HG03095 (cell line): ENCODE data around the gene CDCA7.
"Not testable (repeated sequence)": the region's sequence is repeated elsewhere in the genome, so short reads cannot be mapped to it uniquely, and the experiment has no call there.

Source experiments
- ATAC-seq: cut with Tn5 transposase; IDR thresholded peaks from one replicate; pipeline ENCODE4 v1.9.1; 2021; ENCODE audit warnings: moderate library complexity; ENCODE audit not compliant: unreplicated experiment

CDCA7 gene

DNA sequence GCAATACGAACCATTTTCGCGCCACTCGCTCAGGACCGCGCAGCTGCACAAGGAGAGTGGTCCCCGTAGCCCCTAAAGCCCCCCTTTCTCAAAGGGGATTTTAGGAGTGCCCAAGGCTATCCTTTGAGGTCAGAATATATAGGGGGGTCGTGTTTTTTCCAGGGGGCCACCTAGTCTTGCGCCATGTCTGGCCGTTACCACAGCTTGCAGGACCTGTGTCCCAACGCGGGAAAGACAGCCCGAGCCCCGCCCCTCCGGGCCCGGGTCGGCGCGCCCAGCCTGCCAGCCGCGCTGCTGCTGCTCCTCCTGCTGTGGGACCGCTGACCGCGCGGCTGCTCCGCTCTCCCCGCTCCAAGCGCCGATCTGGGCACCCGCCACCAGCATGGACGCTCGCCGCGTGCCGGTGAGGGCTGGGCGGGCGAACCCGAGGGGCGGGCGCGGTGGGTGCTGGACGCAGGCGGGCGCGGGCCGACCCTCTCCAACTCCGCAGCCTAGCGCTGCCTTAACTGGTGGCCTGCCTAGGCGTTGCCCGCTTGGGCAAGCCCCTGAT, at the start of gene CDCA7:
Gene CDCA7, plus strand, starts transcription at position 291 of the 550 bp plus-strand sequence. Its CDS starts 92 bp downstream, at position 383.
- ATAC-seq: peak; percentile 55

DNA sequence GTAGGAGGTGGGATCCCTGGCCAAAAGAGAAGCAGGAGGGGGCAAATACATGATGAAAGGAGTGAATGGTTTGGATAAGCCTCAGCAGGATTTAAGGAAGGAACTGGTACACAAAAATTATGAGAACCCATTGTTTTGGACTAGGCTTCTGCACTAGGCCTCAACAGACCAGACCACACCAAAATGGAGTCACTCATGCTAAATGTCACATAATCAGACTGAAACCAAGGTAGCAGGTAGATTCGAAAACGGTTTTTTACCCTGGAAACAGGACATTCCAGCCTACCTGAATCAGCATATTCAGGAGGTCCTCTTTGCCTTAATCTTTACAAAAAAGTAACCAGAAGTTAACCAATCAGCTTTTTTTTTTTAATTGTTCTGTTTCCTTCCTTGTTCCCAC, 49.4 kb upstream of the CDCA7 start:
- no peak for ATAC-seq

DNA sequence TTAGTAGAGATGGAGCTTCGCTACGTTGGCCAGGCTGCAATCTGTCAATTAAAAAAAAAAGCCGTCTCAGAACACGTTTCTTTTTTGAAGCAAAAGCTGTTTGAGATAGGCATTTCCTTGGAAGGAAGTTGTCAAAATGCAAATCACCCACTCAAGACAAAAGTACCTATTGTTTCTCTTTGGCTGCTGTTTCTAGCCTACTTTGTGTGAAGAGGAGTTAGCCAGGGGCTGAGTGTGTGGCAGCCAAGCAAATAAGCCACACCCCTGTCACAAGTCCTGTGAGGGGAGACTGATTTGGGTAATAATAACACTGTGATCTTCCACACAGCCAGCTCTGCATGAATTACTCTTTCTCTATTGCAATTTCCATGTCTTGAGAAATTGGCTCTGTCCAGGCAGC, 47.4 kb upstream of the CDCA7 start:
- peak; percentile 72 for ATAC-seq

DNA sequence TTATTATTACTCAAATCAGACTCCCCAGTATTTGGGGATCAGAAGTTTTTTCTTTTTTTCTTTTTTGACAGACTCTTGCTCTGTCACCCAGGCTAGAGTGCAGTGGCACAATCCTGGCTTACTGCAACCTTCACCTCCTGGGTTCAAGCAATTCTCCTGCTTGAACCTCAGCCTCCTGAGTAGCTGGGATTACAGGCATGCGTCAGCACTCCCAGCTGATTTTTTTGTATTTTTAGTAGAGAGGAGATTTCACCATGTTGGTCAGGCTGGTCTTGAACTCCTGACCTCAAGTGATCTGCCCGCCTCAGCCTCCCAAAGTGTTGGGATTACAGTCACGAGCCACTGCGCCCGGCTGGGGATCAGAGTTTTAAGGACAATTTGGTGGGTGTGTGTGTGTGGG, 45.3 kb upstream of the CDCA7 start:
- ATAC-seq: not testable (repeated sequence)

DNA sequence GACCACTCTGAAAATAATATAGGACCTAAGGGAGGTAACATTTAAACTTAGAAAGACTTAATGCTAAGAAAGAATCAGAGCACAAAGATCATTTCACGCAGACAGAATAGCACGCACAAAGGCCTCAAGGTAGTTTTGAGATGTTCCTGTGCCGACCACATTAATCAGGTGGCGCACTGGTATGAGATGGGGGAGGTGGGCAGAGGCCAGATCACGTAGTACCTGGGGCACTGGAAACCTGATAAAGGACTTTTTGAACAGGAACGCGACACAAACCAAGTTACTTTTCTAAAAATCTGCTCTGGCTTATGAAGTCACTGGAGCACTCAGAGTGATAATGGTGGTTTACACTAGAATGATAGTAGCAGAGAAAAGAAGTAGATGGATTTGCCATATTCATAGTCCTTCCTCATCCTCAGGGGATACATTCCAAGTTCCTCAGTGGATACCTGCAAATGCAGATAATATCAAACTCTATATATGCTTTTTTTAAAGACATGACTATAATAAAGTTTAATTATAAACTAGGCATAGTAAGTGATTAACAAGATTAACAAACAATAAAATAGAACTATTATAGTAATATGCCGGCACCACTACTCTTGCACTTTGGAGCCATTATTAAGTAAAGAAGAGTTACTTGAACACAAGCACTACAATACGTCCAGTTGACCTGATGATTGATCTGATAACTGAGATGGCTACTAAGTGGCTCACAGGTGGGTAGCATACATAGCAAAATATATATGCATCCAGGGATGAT, 42.6 kb upstream of the CDCA7 start:
- no peak for ATAC-seq

DNA sequence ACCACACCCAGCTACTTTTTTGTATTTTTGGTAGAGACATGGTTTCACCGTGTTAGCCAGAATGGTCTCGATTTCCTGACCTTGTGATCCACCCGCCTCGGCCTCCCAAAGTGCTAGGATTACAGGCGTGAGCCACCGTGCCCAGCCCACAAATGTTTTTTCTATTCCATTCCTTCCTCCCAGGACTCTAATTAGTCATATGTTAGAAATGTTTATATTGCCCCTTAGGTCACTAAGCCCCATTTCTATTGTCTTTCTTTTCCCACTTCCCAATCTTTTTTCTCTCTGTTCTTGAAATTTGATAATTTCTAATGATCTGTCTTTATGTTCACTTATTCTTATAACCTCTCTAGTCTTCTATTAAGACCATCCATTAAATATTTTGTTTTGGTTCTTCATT, 31.3 kb upstream of the CDCA7 start:
- no peak for ATAC-seq

DNA sequence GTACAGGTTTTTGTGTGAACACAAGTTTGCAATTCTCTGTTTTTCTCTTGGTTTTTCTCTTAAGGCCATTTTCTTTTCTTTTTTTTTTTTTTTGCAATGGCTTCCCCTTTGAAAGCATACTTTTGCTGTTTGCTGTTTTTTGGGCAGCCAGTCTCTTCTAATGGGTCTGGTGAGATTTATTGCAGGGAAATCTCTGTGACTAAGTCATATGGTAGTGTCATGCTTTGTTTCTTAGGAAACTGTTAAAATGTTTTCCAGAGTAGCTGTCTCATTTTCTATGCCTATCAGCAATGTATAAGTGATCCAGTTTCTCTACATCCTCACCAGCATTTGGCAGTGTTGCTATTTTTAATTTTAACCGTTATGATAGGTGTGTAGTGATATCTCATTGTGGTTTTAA, 27.9 kb upstream of the CDCA7 start:
- ATAC-seq: no peak

DNA sequence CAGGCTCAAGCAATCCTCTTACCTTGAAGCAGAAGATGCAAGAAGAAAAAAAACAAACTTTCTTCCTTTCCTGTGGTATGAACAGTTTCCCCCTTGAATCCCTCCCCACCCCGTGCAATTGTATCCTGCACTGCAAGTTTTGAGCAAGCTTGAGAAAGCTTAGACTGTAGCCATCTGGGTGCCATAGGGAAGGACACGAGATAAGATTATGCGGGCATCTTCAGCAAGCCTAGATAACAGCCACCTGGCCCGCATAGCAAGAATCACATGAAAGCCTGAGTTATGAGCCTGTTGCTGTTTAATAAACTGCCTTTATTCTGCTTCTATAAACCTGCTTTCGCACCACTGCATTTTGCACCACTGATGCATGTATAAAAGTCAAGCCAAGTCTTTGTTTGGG, 27.3 kb upstream of the CDCA7 start:
- ATAC-seq: no peak

DNA sequence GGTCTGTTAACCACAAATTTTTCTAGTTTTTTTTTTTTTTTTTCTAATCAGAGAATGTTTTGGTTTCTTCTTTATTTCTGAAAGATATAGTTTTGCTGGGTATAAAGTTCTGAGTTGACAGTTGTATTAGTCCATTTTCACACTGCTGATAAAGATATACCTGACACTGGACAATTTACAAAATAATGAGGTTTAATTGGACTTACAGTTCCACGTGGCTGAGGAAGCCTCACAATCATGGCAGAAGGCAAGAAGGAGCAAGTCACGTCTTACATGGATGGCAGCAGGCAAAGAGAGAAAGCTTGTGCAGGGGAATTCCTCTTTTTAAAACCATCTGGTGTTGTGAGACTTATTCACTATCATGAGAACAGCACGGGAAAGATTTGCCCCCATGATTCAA, 21.7 kb upstream of the CDCA7 start:
- not testable (repeated sequence) for ATAC-seq

DNA sequence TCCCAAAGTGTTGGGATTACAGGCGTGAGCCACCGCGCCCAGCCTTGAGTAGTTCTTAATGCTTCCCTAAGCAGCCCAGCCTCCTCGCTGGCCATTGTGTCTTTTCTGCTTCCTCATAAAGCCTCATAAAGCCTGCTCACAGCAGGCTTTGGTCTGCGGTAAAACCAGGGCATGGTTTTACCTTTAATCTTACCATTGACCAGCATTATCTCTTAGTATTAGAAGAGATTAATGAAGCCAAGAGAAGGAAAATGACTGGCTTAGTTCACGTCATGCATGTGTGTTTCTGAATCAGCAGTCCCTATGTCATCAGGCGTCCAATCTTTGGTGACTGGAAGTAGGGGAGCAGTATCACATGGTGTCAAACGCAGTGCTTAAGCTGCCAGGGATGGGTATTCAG, 14.9 kb upstream of the CDCA7 start:
- no peak for ATAC-seq

DNA sequence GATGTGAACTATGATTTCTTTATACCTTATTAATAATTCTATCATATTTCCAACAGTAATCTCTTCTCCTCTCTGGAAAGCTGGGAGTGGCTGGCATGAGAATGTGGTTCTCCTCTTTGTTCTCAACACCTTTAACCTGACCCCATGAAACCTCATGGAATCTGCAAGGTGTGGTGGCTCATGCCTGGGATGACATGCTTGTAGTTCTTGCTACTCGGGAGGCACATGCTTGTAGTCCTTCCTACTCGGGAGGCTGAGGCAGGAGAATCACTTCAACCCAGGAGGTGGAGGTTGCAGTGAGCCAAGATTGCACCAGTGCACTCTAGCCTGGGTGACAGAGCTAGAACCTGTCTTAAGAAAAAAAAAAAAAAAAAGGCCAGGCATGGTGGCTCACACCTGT, 10.8 kb upstream of the CDCA7 start:
- no peak for ATAC-seq

DNA sequence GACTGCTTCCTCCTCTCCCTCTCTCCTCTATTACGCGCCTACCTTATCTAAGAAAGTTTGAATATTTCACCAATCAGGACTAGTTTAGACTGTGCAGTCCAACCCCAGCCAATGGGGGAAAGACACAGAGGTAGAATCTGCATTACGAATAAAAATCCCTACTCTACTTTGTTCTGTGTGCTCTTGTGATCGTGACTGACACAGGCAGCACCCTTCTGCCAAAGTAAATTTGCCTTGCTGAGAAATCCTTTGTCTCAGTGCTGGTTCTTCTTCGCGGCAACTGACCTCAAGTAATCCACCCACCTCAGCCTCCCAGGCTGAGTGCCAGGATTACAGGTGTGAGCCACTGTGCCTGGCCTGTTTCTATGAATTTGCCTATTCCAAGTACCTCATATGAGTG, 8.6 kb upstream of the CDCA7 start:
- no peak for ATAC-seq

DNA sequence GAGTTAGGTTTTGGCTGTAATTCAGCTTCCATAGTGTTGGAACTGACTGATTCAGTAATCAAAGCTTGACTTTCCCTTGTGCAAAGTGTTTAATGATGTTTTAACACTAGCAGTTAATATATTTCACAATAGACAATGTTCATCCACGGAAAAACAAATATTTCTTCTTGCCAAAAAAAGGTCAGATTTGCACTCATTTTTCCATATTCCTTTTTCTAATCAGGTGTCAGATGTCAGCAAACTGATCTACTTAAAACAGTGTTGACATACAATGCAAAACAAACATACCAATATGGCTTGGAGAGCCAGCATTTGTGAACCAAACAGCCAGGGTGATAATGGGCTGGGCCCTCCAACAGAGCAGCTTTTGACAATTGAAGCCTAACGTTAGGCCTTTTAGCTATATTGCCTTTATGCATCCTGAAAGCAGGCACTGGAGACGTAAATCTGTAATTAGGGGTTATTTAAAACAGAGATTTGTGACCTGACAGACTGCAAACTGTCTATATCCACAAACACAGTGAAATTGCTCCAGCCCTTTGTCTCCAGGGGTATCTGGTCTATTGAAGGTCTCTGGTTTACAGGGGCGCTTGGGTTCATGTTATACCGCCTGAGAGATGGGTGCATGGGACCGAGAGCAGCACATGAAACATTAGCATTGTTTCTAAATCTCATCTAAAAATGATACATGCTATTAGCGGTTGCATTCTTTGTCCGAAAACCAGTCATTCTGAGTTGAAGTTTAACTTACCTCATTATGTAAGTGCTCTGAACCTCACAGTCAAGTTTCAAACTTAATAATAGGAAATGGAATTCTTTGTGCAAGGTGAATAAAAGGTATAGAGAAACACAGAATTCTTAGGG, 7.1 kb upstream of the CDCA7 start:
- ATAC-seq: peak; percentile 66

DNA sequence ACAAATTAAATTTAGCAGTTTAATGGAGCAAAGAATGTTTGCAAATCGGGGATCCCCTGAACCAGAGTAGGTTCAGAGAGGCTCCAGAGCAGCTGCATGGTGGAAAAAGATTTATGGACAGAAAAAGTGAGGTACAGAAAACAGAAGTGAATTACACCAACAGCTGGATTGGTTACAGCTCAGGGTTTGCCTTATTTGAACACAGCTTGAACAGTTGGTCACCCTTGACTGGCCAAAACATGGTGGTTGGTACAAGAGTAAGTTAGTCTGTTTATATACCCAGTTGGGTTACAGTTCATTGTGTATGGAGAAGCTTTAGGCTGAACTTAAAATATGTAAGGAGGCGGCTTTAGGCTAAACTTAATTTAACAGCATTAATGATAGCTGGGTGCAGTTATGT, 5.4 kb upstream of the CDCA7 start:
- no peak for ATAC-seq

DNA sequence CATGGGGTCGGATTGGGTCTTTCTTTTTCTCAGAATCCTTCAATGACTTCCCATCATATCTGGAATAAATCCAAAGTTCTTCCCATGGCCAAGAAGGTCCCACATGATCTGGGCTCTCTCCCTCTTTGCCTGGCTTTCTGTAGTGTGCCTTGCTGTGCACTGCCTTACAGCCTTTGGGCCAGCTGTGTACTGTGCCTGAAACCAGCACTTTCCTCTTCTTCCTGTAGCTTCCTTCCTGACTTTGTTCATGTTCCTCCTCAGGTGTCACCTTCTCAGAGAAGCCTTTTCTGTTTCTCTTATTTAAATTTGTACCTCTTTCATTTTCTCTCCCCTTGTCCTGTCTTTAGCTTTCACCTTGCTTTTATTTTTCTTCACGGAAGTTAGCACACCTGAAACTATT, 4.3 kb upstream of the CDCA7 start:
- ATAC-seq: no peak

DNA sequence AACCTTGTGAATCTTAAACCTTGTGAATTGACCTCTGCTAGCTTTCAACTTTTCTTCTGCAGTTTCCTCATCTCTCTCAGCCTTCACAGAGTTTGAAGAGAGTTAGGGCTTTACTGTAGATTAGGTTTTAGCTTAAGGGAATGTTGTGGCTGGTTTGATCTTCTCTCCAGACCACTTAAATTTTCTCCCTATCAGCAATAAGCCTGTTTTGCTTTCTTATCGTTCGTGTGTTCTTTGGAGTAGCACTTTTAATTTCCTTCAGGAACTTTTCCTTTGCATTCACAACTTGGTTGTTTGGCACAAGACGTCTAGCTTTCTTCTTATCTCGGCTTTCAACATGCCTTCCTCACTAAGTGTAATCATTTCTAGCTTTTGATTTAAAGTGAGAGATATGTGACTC, 2.8 kb upstream of the CDCA7 start:
- ATAC-seq: no peak

DNA sequence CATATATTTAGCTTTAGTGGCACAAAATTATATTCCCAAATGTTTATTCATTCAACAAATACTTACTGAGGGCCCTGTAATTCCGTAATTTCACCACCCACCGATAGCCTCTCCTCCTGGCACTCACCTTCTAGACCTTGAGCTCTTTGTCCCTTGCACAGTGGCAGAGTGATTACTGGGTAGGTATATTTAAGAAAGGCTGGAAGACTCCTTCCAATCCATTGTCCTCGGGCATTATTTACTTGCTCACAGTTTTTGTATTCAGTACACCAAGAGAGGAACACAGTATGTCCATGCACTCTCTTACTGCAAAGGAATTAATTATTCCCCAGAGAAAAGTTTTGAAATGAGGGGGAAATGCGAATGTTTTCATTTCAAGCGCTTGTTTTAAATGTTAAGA, 1.1 kb upstream of the CDCA7 start:
- no peak for ATAC-seq

DNA sequence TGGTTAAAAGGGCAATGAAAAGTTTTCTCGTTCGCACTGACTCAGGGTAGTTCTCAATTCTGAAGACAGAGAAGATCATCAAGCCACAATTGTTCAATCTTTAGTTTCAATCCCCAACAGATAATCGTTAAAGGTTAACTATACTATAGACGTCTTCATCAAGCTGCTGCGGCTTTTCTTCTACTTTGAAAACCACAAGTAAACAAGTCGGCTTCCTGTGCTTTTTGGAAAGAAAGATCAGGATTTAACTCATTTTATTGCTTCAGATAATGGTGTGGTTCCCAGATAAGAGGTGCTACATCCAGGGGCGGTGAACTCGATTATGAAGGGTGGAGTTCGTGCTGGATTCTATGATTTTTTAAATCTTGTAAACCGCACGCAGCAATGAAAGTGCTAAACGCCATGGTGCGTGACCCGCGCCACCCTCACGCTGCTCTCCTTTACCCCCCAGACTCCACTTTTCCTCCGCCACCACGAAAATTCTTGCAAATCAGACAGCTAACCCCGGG, 545 bp upstream of the CDCA7 start:
- peak; percentile 14 for ATAC-seq

DNA sequence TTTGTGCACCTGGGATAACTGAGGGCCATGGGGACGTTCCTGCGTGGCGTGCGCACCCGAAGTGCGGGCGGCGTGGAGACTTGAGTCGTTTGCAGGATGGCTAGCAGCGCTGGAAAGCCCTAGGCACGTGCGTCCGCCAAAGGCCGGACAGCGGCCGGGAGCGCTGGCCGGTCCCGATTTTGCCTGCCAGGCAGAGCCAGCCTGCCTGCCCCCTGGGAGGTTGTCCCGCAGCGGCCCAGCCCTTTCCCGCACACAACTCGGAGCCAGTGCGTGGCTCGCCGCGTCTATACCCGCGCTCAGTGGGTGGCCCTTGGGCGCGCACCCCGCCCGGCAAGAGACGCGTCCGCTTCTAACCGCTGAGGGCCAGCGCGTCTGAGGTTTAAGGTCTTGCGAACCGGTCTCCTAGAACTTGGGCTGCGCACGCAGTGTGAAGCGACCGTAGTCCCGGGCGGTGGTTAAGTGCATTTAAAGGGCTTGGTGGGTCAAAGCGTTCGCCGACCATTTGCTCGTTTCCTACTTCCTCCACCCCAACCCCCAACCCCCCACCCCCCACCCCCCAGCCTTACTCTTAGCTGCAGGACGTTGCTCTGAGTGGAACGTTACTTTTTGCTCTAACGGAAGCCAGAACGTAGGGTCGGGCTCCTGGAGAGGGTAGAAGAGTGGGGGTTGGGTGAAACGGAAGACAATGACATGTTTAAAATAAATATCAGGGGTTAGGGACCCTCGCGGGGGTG, 627 bp downstream of the CDCA7 start:
- peak; percentile 18 for ATAC-seq

DNA sequence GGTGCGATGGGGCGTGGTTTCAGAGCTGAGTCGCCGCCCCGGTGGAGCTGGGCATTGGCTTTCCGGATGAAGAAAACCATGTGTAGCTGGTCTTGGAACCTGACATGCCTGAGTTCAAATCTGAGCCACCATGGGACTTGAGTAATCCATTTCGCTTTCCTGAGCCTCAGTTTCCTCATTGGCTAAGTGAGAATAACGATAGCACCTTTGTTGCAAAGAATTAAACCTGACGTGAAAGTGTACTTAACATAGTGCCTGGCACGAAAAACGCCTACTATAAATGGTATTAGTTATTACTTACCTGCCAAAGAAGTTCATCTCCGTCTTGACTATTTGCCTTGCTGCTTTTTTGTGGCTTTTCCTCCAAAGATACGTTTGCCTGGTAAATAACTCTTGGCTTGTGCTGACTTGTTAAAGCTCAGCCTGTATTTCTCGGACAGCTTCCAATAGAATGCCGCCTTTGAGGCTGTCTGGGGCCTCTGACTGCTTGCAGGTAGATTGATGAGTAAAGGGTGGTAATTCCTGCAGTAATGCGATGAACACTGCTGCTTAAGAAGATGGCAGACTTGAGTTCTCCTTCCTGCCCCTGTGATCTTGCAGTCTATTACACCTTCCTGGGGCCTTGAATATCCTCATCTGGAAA, 1.3 kb downstream of the CDCA7 start:
- no peak for ATAC-seq

DNA sequence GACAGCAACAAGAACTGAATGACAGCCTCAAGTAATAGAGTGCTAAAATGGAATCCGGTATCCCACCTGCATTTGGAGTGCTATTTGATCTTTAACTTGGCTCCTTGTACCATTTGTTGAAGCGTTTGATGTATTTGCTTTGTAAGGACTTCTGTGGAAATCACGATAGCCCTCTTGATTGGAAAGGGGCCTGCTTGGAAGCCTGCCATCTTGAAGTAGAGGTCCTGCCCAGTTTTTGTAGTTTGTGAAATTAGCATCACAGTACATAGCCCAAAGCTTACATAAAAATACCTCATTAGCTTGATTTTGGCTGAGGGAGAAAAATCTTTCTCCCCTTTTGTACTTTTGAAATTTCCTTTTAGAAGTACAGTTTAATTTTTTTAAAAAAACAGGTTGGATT, 2.7 kb downstream of the CDCA7 start:
- no peak for ATAC-seq
